H1 (cell line): ENCODE results near the gene GNAI2. TPM values are rescaled to one million over a fixed set of nuclear protein-coding genes. Genes with fewer than 3 reads are reported as not detected.

Experiments
- CTCF ChIA-PET: fragments of 300-600 bp; sonication (Branson Sonifier 250); formaldehyde crosslinking; loops from one replicate; lab custom pipeline; 2021; ENCODE audit not compliant: partially characterized antibody; lab: Charles Lee
- POLR2A ChIA-PET: fragments of 300-600 bp; sonication (Branson Sonifier 250); formaldehyde crosslinking; loops from one replicate; lab custom pipeline; 2021; ENCODE audit warnings: inconsistent platforms; ENCODE audit not compliant: partially characterized antibody; lab: Charles Lee
- DNase-seq, 2 experiments: peaks; one replicate each; pipeline versions ENCODE4 v3.0.0 to v3.0.0-alpha.2; 2010 to 2022; ENCODE audit warnings: low spot score in 2 of 2, low read depth in 1 of 2, mixed read lengths in 1 of 2
- FAIRE-seq: peaks from 2 replicates; lab custom pipeline; 2011; peaks lifted over from hg19 to GRCh38; lab: Jason Lieb, UNC
- H2AFZ ChIP-seq: 2 replicates; pipeline ENCODE4 v1.8.1; 2012; ENCODE audit warnings: low read length, inconsistent platforms
- H2AK5ac ChIP-seq: 2 replicates; pipeline ENCODE4 v1.6.1; 2013; ENCODE audit warnings: low read depth, low read length
- H2BK120ac ChIP-seq: replicated peaks from 2 replicates; pipeline ENCODE3; 2013; ENCODE audit warnings: low read depth, low read length, inconsistent platforms
- H2BK12ac ChIP-seq: 2 replicates; pipeline ENCODE4 v1.6.1; 2013; ENCODE audit warnings: low read depth, low read length
- H2BK15ac ChIP-seq: 2 replicates; pipeline ENCODE4 v1.6.1; 2013; ENCODE audit warnings: low read length
- H2BK20ac ChIP-seq: 2 replicates; pipeline ENCODE4 v1.6.1; 2013; ENCODE audit warnings: low read length
- H2BK5ac ChIP-seq: 2 replicates; pipeline ENCODE4 v1.6.1; 2013; ENCODE audit warnings: low read depth, low read length
- H3K14ac ChIP-seq: 2 replicates; pipeline ENCODE4 v1.6.1; 2013; ENCODE audit warnings: inconsistent platforms; ENCODE audit not compliant: insufficient read length
- H3K18ac ChIP-seq: 2 replicates; pipeline ENCODE4 v1.6.1; 2013; ENCODE audit warnings: low read length; ENCODE audit errors: extremely low read depth
- H3K23ac ChIP-seq: 2 replicates; pipeline ENCODE4 v1.6.1; 2013; ENCODE audit warnings: inconsistent platforms; ENCODE audit not compliant: insufficient read length
- H3K23me2 ChIP-seq: 2 replicates; pipeline ENCODE4 v1.6.1; 2013; ENCODE audit warnings: low read depth, low read length
- H3K27ac ChIP-seq: 2 replicates; pipeline ENCODE4 v1.6.1; 2011; ENCODE audit warnings: low read depth, low read length, inconsistent platforms
- H3K27me3 ChIP-seq, 4 experiments: replicated peaks in 1 of 4; 1 replicate in 1 of 4; 2 replicates in 3 of 4; pipeline versions ENCODE4 v1.6.1 to v1.8.1; 2011 to 2013; ENCODE audit warnings: low read length in 3 of 4, mild to moderate bottlenecking in 3 of 4, inconsistent platforms in 2 of 4, mixed read lengths in 2 of 4, moderate library complexity in 1 of 4; ENCODE audit not compliant: control insufficient read depth in 3 of 4, insufficient read depth in 3 of 4; ENCODE audit errors: extremely low read depth in 1 of 4
- H3K36me3 ChIP-seq, 4 experiments: 2 replicates each; pipeline versions ENCODE4 v1.6.1 to v1.8.1; 2011 to 2013; ENCODE audit warnings: mild to moderate bottlenecking in 4 of 4, low read length in 3 of 4, moderate library complexity in 2 of 4, control low read depth in 1 of 4, inconsistent platforms in 1 of 4; ENCODE audit not compliant: insufficient read depth in 4 of 4, control insufficient read depth in 2 of 4
- H3K4ac ChIP-seq: replicated peaks from 2 replicates; pipeline ENCODE3; 2013; ENCODE audit warnings: low read length, low read depth, mixed read lengths, inconsistent platforms; ENCODE audit not compliant: insufficient read length
- H3K4me1 ChIP-seq, 4 experiments: replicated peaks in 1 of 4; 1 replicate in 1 of 4; 2 replicates in 3 of 4; pipeline versions ENCODE4 v1.6.1 to v1.8.1; 2011 to 2013; ENCODE audit warnings: low read length in 3 of 4, inconsistent platforms in 2 of 4, mixed read lengths in 1 of 4; ENCODE audit not compliant: insufficient read depth in 4 of 4, control insufficient read depth in 3 of 4
- H3K4me2 ChIP-seq, 2 experiments: 2 replicates each; pipeline versions ENCODE4 v1.6.1 to v1.8.1; 2011 to 2013; ENCODE audit warnings: low read depth in 2 of 2, low read length in 2 of 2, control low read depth in 1 of 2, inconsistent platforms in 1 of 2, mild to moderate bottlenecking in 1 of 2; ENCODE audit not compliant: insufficient read depth in 1 of 2
- H3K4me3 ChIP-seq, 4 experiments: fragments of 200-600, 300-600 bp in 1 of 4; sonication (generic), shearing (Covaris generic), sonication (Bioruptor Twin) in 1 of 4; 2 replicates each; pipeline versions ENCODE4 v1.5.1 to v1.8.1; 2011 to 2016; ENCODE audit warnings: low read length in 4 of 4, low read depth in 3 of 4, control low read depth in 2 of 4, inconsistent platforms in 2 of 4, mild to moderate bottlenecking in 2 of 4, mixed read lengths in 1 of 4, moderate library complexity in 1 of 4; ENCODE audit not compliant: insufficient read depth in 2 of 4; ENCODE audit errors: extremely low read depth in 1 of 4
- H3K56ac ChIP-seq: replicated peaks from 2 replicates; pipeline ENCODE3; 2013; ENCODE audit warnings: low read depth, mild to moderate bottlenecking, mixed read lengths, low read length, inconsistent platforms; ENCODE audit not compliant: insufficient read length
- H3K79me1 ChIP-seq: 2 replicates; pipeline ENCODE4 v1.6.1; 2013; ENCODE audit warnings: low read depth, low read length, control low read depth
- H3K79me2 ChIP-seq, 2 experiments: 2 replicates each; pipeline versions ENCODE4 v1.6.1 to v1.8.1; 2012 to 2013; ENCODE audit warnings: low read length in 2 of 2, mild to moderate bottlenecking in 2 of 2, inconsistent platforms in 1 of 2; ENCODE audit not compliant: insufficient read depth in 2 of 2, control insufficient read depth in 1 of 2
- H3K9ac ChIP-seq, 4 experiments: replicated peaks in 1 of 4; 1 replicate in 1 of 4; 2 replicates in 3 of 4; pipeline versions ENCODE4 v1.6.1 to v1.8.1; 2011 to 2013; ENCODE audit warnings: low read depth in 3 of 4, low read length in 3 of 4, control low read depth in 2 of 4, mild to moderate bottlenecking in 2 of 4, moderate library complexity in 2 of 4, inconsistent platforms in 1 of 4; ENCODE audit errors: extremely low read depth in 1 of 4
- H3K9me3 ChIP-seq, 2 experiments: 2 replicates each; pipeline versions ENCODE4 v1.6.1 to v1.8.1; 2012 to 2013; ENCODE audit warnings: mild to moderate bottlenecking in 2 of 2, moderate library complexity in 2 of 2, control low read depth in 1 of 2, inconsistent platforms in 1 of 2, low read depth in 1 of 2, low read length in 1 of 2, mixed read lengths in 1 of 2; ENCODE audit not compliant: insufficient read depth in 2 of 2
- H4K20me1 ChIP-seq, 2 experiments: replicated peaks in 1 of 2; 2 replicates each; pipeline versions ENCODE3 to v1.8.1; 2011 to 2013; ENCODE audit warnings: inconsistent platforms in 2 of 2, low read length in 2 of 2, mild to moderate bottlenecking in 1 of 2; ENCODE audit not compliant: insufficient read depth in 2 of 2, control insufficient read depth in 1 of 2
- H4K5ac ChIP-seq: 2 replicates; pipeline ENCODE4 v1.6.1; 2013; ENCODE audit warnings: low read length, low read depth, mixed read lengths, inconsistent platforms; ENCODE audit not compliant: insufficient read length
- H4K8ac ChIP-seq: 2 replicates; pipeline ENCODE4 v1.8.0; 2013; ENCODE audit warnings: mild to moderate bottlenecking, moderate library complexity, low read length, inconsistent platforms; ENCODE audit not compliant: insufficient read depth; ENCODE audit errors: extremely low read depth
- H4K91ac ChIP-seq: replicated peaks from 2 replicates; pipeline ENCODE3; 2013; ENCODE audit warnings: low read length, mixed read lengths, inconsistent platforms; ENCODE audit not compliant: insufficient read length
- ATF3 ChIP-seq: IDR thresholded peaks from 2 replicates; pipeline ENCODE4 v1.6.1; 2011; ENCODE audit warnings: low read depth, mild to moderate bottlenecking, low read length; ENCODE audit not compliant: insufficient read depth
- CBX5 ChIP-seq: fragments of 300-800, 300-1000 bp; sonication (generic); IDR thresholded peaks from 2 replicates; pipeline ENCODE4 v1.7.1; 2016; ENCODE audit warnings: antibody characterized with exemption, low read length, low read depth
- CEBPB ChIP-seq: IDR thresholded peaks from 2 replicates; pipeline ENCODE4 v1.6.1; 2012; ENCODE audit warnings: low read depth, low read length
- CREB1 ChIP-seq: IDR thresholded peaks from 2 replicates; pipeline ENCODE4 v1.6.1; 2012; ENCODE audit warnings: inconsistent platforms
- EGR1 ChIP-seq: IDR thresholded peaks from 2 replicates; pipeline ENCODE4 v1.6.1; 2011; ENCODE audit warnings: low read depth, low read length, borderline replicate concordance
- EP300 ChIP-seq, 2 experiments: IDR thresholded peaks; 1 replicate in 1 of 2; 2 replicates in 1 of 2; pipeline ENCODE4 v1.6.1; 2011 to 2012; ENCODE audit warnings: low read depth in 2 of 2, low read length in 2 of 2, mild to moderate bottlenecking in 2 of 2, borderline replicate concordance in 1 of 2, inconsistent platforms in 1 of 2, moderate library complexity in 1 of 2
- EZH2 ChIP-seq: fragments of 200-600 bp; sonication (generic); IDR thresholded peaks from 2 replicates; pipeline ENCODE4 v1.7.1; 2012; ENCODE audit warnings: low read depth, mild to moderate bottlenecking, moderate library complexity, low read length, inconsistent platforms; ENCODE audit not compliant: severe bottlenecking
- KDM1A ChIP-seq: fragments of 200-600, 300-600 bp; sonication (generic); IDR thresholded peaks from 2 replicates; pipeline ENCODE4 v1.7.1; 2016; ENCODE audit warnings: mild to moderate bottlenecking, low read length, borderline replicate concordance
- MAFK ChIP-seq: IDR thresholded peaks from 2 replicates; pipeline ENCODE4 v1.6.1; 2012; ENCODE audit warnings: low read depth, mild to moderate bottlenecking, improper control_type of control experiment, low read length
- SAP30 ChIP-seq: fragments of 300-600 bp; sonication (generic); IDR thresholded peaks from 2 replicates; pipeline ENCODE4 v1.7.1; 2012; ENCODE audit warnings: low read length, moderate library complexity, mild to moderate bottlenecking, inconsistent platforms; ENCODE audit not compliant: insufficient read depth, insufficient replicate concordance
- SRF ChIP-seq: IDR thresholded peaks from 2 replicates; pipeline ENCODE4 v1.6.1; 2011; ENCODE audit warnings: mild to moderate bottlenecking, low read depth, low read length, moderate library complexity
- SUZ12 ChIP-seq: fragments of 200-600 bp; sonication (generic); IDR thresholded peaks from 2 replicates; pipeline ENCODE4 v1.6.1; 2012; ENCODE audit warnings: mild to moderate bottlenecking, inconsistent platforms, low read length, moderate library complexity, mixed read lengths
- WGBS, 2 experiments: shearing (Covaris generic) in 1 of 2; methylation state at CpG; one replicate each; pipeline versions ENCODE4 v1.1.6 to v1.1.7; 2013 to 2015; ENCODE audit warnings: low lambda C conversion rate in 2 of 2, mixed read lengths in 2 of 2, inconsistent platforms in 1 of 2, low coverage in 1 of 2, missing lambda C conversion rate in 1 of 2; ENCODE audit not compliant: insufficient replicate concordance in 2 of 2, insufficient coverage in 1 of 2, insufficient read length in 1 of 2; ENCODE audit errors: extremely low coverage in 1 of 2, missing lambda C conversion rate in 1 of 2; 5-methylcytosine and 5-hydroxymethylcytosine counted together
- polyA plus RNA-seq, 7 experiments: library from polyadenylated mRNA; depleted of rRNA in 3 of 7; stranded (reverse) in 5 of 7; unstranded in 2 of 7; fragments of >200 nt in 5 of 7; fragments of 200-250 nt in 2 of 7; gene quantifications; 1 replicate in 5 of 7; 2 replicates in 1 of 7; 4 replicates in 1 of 7; pipeline versions ENCODE4 v1.2.1 to v1.2.3, GENCODE V29; 2011 to 2013; ENCODE audit warnings: missing spikeins in 2 of 7, mixed read lengths in 2 of 7
- total RNA-seq: library from RNA; stranded (reverse); fragmentation: NEBNext Ultra II Directional; extraction: Animal tissue kit (Norgen Biotek cat#: 25700); gene quantifications from 2 replicates; pipeline ENCODE4 v1.2.1, GENCODE V29; 2021

GNAI2 gene
- total and polyA plus RNA-seq, 2 of the 8 experiments (the other 6 are each of a cell fraction or from before 2014, with no cell fraction given) = 168 to 539 TPM

DNA sequence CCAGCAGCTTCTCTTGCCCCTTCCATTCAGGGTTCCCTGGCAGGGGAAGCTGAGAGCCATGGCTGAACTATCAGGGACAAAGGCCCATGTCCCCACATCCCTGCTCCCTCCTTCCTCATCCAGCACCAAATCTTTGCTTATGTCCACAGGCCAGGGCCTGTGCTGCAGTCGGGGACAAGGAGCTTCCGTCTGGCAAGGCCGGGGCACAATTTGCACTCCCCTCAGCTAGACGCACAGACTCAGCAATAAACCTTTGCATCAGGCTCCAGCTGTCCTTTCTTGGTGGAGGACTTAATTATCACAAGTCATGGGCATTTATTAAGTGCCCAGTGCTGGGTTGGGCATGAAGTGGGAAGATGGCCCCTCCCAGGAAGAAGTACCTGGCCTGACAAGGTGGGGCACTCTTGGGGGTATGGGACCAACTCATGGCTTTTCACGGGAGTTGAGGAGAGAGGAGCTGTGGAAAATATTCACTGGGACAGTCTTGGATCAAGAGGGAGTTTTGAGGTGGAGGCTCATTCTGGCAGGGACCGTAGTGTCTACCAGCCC, 39.7 kb upstream of the GNAI2 start:
- H3K79me2 ChIP-seq = no peaks in the 10 kb centered on the region
- FAIRE-seq = no peak
- H3K14ac ChIP-seq = no peak overlapping the region
- no peak overlapping the region for H3K9ac ChIP-seq
- DNase-seq = no peak
- no peak overlapping the region for H2BK5ac ChIP-seq
- no peak overlapping the region for H3K18ac ChIP-seq
- POLR2A ChIA-PET = interaction anchor here (2.7 to 11.9 kb wide), 6 partner anchors 8 to 74 kb away, joined by 11 to 128 read pairs (median 22); partner anchors contain the start of gene SLC38A3
- WGBS, 2 experiments = 88% methylated on average over 6 of the region's 6 CpGs; no CpG with 5 or more reads in 1 of the 2 experiments
- H3K56ac ChIP-seq = no peak overlapping the region
- H2AK5ac ChIP-seq = no peak overlapping the region
- H2BK20ac ChIP-seq = peak overlapping the region; percentile 35; the same call in 1 of the 2 replicates
- H3K27ac ChIP-seq = no peak overlapping the region
- no peaks in the 10 kb centered on the region for H4K20me1 ChIP-seq
- CTCF ChIA-PET = interaction anchor here (0.6 to 19.7 kb wide), 12 partner anchors 19 to 146 kb away, joined by 3 to 1138 read pairs (median 82); partner anchors contain the start of genes GNAI2, HYAL2, SEMA3B and SLC38A3
- no peaks in the 10 kb centered on the region for H3K36me3 ChIP-seq
- H2BK120ac ChIP-seq = no peak overlapping the region
- peaks cover 0 to 12% (median 4%) of the 10 kb centered on the region in 4 experiments; a peak in 3 of 7 replicates for H3K27me3 ChIP-seq
- TF ChIP-seq ATF3 = no peak
- TF ChIP-seq EZH2 = no peak
- no peak for TF ChIP-seq SRF
- no peak for TF ChIP-seq CBX5
- no peak for TF ChIP-seq EGR1
- no peak for TF ChIP-seq CEBPB
- no peak for TF ChIP-seq KDM1A
- TF ChIP-seq CREB1 = no peak
- TF ChIP-seq EP300 (IDR thresholded peaks at IDR 0.05; ENCODE audit: borderline replicate concordance in 1 of 2, low read depth in 2 of 2, low read length in 2 of 2) = no peak
- TF ChIP-seq SAP30 = no peak
- TF ChIP-seq MAFK = no peak
- TF ChIP-seq SUZ12 = no peak
- H3K9me3 ChIP-seq = no peaks in the 10 kb centered on the region
- H3K23me2 ChIP-seq = peaks cover 2% of the 10 kb centered on the region; the same call in 1 of the 2 replicates
- H3K4ac ChIP-seq = no peak overlapping the region
- H4K5ac ChIP-seq = no peak overlapping the region
- no peak overlapping the region for H2AFZ ChIP-seq
- H4K8ac ChIP-seq = no peak overlapping the region
- H2BK12ac ChIP-seq = peak overlapping the region; percentile 1; the same call in 1 of the 2 replicates
- no peak overlapping the region for H4K91ac ChIP-seq
- no peak overlapping the region for H3K23ac ChIP-seq
- H3K4me3 ChIP-seq = no peak overlapping the region
- no peaks in the 10 kb centered on the region for H3K79me1 ChIP-seq
- H3K4me2 ChIP-seq = no peak overlapping the region
- 0 out of 2 replicates have a peak overlapping the region, but pooled peaks have one; percentile 11 for H2BK15ac ChIP-seq
- H3K4me1 ChIP-seq = peaks cover 0 to 14% (median 7%) of the 10 kb centered on the region in 4 experiments; a peak in 5 of 7 replicates
